NCI-H2171 (cell line): ENCODE measurements around the gene OSBPL5.

Experiments
- DNase-seq: peaks from one replicate; lab custom pipeline; 2025; lab: John Stamatoyannopoulos, UW

OSBPL5 gene

GRCh38 chr11:3197044-3197695 is 32.1 kb upstream of the OSBPL5 start:
- no peak for DNase-seq

GRCh38 chr11:3196161-3197043 is 31.3 kb upstream of the OSBPL5 start:
- no peak for DNase-seq

GRCh38 chr11:3195251-3196160 is 30.4 kb upstream of the OSBPL5 start:
- DNase-seq, result no peak

- no peak for DNase-seq
Measured at GRCh38 chr11:3194016-3194816, 29.1 kb upstream of the OSBPL5 start.

GRCh38 chr11:3193373-3194015 is 28.4 kb upstream of the OSBPL5 start:
- no peak for DNase-seq

GRCh38 chr11:3192511-3193372 is 27.6 kb upstream of the OSBPL5 start:
- DNase-seq, result no peak

- no peak for DNase-seq
Measured at GRCh38 chr11:3191586-3192324, 26.6 kb upstream of the OSBPL5 start.

- DNase-seq, result no peak
Measured at GRCh38 chr11:3190600-3190999, 25.5 kb upstream of the OSBPL5 start.

- DNase-seq, result no peak
Measured at GRCh38 chr11:3189886-3190583, 24.9 kb upstream of the OSBPL5 start.

GRCh38 chr11:3189196-3189843 is 24.2 kb upstream of the OSBPL5 start:
- DNase-seq, result no peak

- no peak for DNase-seq
Measured at GRCh38 chr11:3188496-3189195, 23.5 kb upstream of the OSBPL5 start.

- no peak for DNase-seq
Measured at GRCh38 chr11:3186166-3186953, 21.2 kb upstream of the OSBPL5 start.

- no peak for DNase-seq
Measured at GRCh38 chr11:3184732-3185347, 19.7 kb upstream of the OSBPL5 start.

GRCh38 chr11:3183523-3183922 is 18.4 kb upstream of the OSBPL5 start:
- no peak for DNase-seq

GRCh38 chr11:3182462-3182852 is 17.3 kb upstream of the OSBPL5 start:
- no peak for DNase-seq

- no peak for DNase-seq
Measured at GRCh38 chr11:3181725-3182461, 16.8 kb upstream of the OSBPL5 start.
